Measurements from ENCODE around the gene DLX6.

DLX6 gene

GRCh38 chr7:96995406-96996110 lies 9.8 kb upstream of the DLX6 start:
- DNase-seq (ENCODE audit: low spot score) = no peak

- DNase-seq (ENCODE audit: low spot score) = peak; percentile 26
Measured at GRCh38 chr7:96996111-96996957, 9.0 kb upstream of the DLX6 start.

GRCh38 chr7:96996958-96997511 lies 8.3 kb upstream of the DLX6 start:
- DNase-seq (ENCODE audit: low spot score) = no peak

- no peak for DNase-seq (ENCODE audit: low spot score)
Measured at GRCh38 chr7:96997512-96998032, 7.8 kb upstream of the DLX6 start.

DNA sequence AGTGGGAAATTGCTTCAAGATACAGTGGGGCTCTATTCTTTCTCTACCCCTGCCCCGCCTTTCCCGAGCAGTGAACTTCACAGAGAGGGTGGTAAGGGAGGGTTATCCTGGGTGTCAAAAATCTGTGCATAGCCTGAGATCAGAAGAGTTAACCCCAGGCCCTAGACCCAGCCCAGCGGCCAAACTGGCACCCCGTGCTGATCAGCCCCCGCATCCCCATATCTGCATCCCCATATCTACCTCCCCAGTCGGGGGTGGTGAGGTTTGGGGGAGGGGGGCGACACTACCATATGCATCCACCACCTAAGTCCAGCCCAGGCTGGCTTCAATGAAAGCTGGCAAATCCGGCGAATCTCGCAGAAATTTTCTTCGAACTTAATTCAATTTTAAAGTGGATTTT lies 7.0 kb upstream of the DLX6 start:
- DNase-seq (ENCODE audit: low spot score) = no peak

GRCh38 chr7:96998744-96999143 lies 6.6 kb upstream of the DLX6 start:
- peak; percentile 50 for DNase-seq (ENCODE audit: low spot score)

DNA sequence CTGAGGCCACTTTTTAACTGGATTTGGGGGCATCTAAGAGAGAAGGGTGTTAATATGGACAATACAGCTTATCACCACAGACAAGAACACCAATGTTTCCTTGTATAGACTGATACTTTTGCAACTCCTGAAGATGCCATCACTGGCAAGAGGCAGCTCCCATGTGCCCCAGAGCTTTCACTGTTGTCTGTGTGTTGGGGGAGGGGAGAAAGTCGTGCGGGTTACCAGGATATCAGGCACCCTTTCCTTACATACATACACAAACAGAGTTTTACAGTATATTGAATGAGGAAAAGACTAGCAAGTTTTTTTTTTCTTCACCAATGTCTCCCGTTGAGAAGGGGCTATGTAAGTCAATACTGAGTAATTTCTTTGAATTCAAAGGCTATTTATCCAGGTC lies 4.1 kb upstream of the DLX6 start:
- no peak for DNase-seq (ENCODE audit: low spot score)

DNA sequence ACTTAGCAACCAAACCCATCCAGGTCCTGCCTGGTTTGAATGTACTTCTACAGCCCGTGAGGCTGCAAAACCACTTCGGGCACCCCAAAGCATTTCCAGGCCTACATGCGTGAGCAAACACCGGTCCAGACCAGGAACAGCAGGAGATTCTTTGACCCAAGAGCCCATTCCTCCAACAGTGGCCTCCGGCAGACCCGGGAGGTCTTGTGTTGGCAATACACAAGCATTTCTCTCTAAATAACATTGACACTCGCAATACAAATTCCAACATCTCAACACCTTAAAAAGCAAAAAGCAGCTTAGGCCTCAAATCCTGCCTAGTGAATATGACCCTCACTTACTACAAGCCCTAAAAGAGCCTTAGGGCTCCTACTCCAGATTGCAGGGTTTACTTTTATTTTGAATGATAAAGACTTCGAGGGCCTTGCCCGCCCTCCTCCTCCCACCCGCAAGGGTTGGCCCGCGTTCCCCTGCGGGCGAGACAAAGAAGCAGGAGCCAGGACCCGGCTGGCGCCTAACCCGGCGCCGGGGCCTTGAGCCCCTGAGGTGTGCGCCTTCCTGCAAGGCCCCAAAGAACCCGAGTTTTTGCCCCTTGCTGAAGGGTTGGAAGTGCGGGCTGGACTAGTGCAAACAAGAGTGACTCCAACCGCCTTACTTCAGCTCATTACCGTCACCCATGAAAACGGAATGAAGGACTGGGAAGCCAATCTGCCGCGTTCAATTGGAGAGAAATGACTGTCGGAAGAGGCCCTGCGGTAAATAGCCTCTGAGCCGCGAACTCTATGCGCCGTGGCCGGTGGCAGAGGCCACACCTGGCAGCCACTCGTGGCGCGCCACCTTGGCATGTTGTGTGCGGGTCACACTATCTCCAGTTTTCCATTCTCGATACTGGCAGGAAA lies 3.4 kb upstream of the DLX6 start:
- DNase-seq (ENCODE audit: low spot score) = no peak

DNA sequence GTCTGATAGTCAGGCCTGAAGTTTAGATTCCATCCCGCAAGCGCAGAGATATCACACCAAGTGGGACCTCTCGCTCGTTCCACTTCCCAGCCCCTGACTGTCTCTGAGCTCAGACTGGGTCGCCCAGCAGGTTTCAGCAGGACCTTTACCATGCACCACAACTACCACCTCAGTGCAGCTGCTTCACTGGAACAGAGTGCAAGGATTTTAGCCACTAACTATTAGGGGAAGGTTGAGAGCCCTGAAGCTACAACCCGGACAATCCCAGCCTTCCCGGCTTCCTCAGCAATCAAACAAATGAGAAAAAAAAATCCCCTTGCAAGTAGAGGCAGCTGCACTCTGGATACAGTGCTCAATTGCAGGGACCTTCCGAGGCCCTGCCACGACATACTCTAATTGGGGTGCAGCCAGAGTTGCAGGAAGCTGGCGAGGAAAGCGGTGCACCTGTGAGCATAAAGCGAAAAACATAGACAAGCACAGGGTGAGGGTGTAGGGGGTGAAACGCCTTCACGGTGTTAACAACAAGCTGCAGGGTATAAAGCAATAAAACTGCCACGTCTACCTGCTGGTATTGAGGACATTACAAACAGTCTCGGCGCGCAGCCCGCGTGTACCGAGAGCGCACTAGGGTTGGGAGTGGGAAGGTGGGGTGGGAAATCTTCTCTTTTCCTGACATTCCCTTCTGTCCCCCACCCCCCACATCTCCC lies 2.6 kb upstream of the DLX6 start:
- no peak for DNase-seq (ENCODE audit: low spot score)

DNA sequence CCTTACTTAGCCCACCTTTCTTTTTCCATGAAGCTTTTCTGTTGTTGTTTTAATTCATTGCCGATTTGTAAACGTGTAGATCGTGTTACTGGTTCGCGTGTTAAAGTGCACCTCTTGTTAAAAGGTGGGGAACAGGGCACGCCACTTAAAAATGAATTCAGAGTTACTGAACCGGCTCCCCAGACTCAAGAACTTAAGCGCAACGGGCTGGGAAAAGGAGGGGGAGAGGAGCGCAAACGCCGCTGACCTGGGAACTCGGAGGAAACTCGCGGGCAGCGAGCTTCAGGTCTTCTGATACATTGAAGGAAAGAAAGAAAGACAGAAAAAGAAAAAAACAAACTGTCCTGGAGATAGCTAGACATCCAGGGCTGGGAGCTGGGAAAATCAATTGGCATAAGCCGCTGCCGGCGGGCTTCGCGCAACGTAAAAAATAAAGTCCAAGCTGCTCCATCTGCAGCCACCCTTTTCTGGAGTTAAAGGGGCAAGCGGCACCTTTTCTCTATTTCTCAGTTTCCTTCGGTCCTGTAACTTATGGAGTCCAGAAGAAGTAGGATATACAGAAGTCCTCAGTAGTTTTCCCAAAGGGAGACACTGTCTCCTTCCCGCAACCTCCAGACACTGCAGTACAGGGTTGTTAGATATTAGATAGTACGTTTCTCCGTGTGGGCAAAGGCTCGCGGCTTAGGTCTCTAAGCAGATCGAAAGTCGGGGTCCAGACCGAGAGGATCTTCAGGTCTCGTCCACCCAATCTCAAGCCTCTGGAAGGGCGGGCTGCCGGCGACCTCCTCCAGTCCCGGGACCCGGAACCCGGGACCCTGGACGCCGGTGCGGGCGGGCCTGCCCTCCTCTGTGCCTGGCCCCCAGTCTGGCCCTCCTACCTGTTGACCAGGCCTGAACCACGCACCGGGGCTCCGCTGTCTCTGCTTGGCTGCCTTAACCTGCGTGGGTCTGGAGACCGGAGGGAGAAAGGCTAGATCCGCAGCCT lies 1.8 kb upstream of the DLX6 start:
- DNase-seq (ENCODE audit: low spot score) = no peak

GRCh38 chr7:97004247-97005182 lies 838 bp upstream of the DLX6 start:
- DNase-seq (ENCODE audit: low spot score) = no peak

DNA sequence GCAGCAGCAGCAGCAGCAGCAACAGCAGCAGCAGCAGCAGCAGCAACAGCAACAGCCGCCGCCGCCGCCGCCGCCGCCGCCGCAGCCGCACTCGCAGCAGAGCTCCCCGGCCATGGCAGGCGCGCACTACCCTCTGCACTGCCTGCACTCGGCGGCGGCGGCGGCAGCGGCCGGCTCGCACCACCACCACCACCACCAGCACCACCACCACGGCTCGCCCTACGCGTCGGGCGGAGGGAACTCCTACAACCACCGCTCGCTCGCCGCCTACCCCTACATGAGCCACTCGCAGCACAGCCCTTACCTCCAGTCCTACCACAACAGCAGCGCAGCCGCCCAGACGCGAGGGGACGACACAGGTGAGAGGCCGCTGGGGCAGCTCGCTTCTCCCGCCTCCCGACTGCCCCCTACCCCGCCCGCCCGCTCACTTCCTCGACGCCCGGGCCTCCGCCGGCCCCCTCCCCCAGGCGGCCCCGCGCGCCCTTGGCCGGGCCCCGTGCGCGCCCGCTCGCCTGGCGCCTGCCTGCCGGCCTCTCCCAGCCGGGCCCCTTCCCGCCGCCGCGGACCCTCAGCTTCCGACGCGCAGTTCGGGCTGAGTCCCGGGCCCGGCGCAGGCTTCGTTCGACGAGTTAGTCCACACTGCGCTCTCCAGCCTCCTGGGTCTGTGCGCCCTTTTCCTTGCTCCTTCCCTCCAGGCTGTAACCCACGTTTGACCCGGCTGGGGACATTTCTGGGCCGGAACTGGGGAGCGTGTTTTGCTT lies 882 bp downstream of the DLX6 start:
- peak; percentile 78 for DNase-seq (ENCODE audit: low spot score)

DNA sequence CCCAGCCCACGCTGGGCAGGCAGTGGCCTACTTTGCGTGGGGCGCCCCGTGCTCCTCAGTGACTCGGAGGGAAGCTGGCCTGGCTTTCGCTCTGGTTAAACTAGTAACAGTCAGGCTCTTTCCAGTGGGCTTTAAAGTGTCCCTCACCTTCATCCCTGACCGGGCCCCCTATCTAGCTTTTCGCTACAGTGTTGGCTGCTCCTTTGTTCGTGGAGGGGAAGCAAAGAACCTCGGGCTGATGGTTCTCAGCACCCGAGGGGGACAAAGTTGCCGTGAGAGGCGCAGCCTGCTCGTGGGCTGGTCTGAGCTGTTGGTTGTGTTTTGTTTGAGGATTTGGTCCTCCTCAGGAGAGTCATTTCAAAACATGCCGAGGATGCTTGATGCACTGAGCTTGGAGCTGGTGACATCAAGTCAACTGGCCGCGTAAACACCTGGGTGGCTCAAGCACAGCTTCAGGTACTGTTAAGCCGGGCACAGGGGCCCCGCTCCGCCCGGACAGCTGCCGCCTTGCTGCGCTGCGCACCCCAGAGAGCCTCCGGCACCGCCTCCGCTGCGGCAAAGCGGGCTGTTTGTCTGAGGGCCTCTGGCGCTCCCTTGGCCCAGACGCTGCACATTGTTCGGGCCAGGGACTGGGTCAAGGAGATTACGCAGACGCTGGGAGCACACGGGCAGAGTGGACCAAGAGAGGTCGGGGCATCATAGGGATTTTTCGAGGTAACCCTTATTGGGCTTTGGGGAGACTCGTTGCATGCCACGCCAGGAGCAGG lies 1.6 kb downstream of the DLX6 start:
- DNase-seq (ENCODE audit: low spot score) = no peak

GRCh38 chr7:97007583-97007861 lies 2.2 kb downstream of the DLX6 start:
- no peak for DNase-seq (ENCODE audit: low spot score)

- DNase-seq (ENCODE audit: low spot score) = no peak
Measured at GRCh38 chr7:97008275-97008917, 3.0 kb downstream of the DLX6 start.
